HG02610 (cell line): ENCODE results near the gene ADH4.
"Not testable (repeated sequence)": the region's sequence is repeated elsewhere in the genome, so short reads cannot be mapped to it uniquely, and the experiment has no call there.

Experiments used
- ATAC-seq: cut with Tn5 transposase; IDR thresholded peaks from one replicate; pipeline ENCODE4 v1.9.1; 2021; ENCODE audit warnings: mild to moderate bottlenecking, moderate library complexity; ENCODE audit not compliant: unreplicated experiment

Gene ADH4

GRCh38 chr4:99135541-99136162 lies 8.4 kb downstream of the ADH4 start:
- no peak for ATAC-seq

GRCh38 chr4:99134586-99134985 lies 9.5 kb downstream of the ADH4 start:
- ATAC-seq: no peak

GRCh38 chr4:99131378-99131777 lies 12.7 kb downstream of the ADH4 start:
- no peak for ATAC-seq

GRCh38 chr4:99126376-99126775 lies 17.7 kb downstream of the ADH4 start:
- no peak for ATAC-seq

GRCh38 chr4:99121008-99121407 lies 23.1 kb downstream of the ADH4 start:
- ATAC-seq: no peak

GRCh38 chr4:99120501-99120900 lies 23.6 kb downstream of the ADH4 start:
- ATAC-seq: no peak

GRCh38 chr4:99117876-99118693 lies 26.0 kb downstream of the ADH4 start:
- no peak for ATAC-seq

- ATAC-seq: not testable (repeated sequence)
Observed at GRCh38 chr4:99117122-99117841, 26.8 kb downstream of the ADH4 start.

GRCh38 chr4:99109286-99109685 lies 34.8 kb downstream of the ADH4 start:
- ATAC-seq: not testable (repeated sequence)

GRCh38 chr4:99104153-99104552 lies 39.9 kb downstream of the ADH4 start:
- ATAC-seq: no peak

- no peak for ATAC-seq
Observed at GRCh38 chr4:99103166-99103565, 40.9 kb downstream of the ADH4 start.

GRCh38 chr4:99102634-99103033 lies 41.5 kb downstream of the ADH4 start:
- no peak for ATAC-seq

GRCh38 chr4:99100876-99101275 lies 43.2 kb downstream of the ADH4 start:
- ATAC-seq: no peak

GRCh38 chr4:99099814-99100213 lies 44.3 kb downstream of the ADH4 start:
- ATAC-seq: not testable (repeated sequence)

- no peak for ATAC-seq
Observed at GRCh38 chr4:99099311-99099710, 44.8 kb downstream of the ADH4 start.

- ATAC-seq: not testable (repeated sequence)
Observed at GRCh38 chr4:99091841-99092240, 52.3 kb downstream of the ADH4 start.

GRCh38 chr4:99091216-99091575 lies 52.9 kb downstream of the ADH4 start:
- no peak for ATAC-seq

- ATAC-seq: no peak
Observed at GRCh38 chr4:99090481-99091215, 53.4 kb downstream of the ADH4 start.

- ATAC-seq: peak; percentile 90
Observed at GRCh38 chr4:99088481-99089365, 55.4 kb downstream of the ADH4 start, which contains the start of gene ADH5. ADH5 (minus strand) TSS chr4:99088788; CDS start chr4:99088700, 88 bp downstream.

- ATAC-seq: peak; percentile 9
Observed at GRCh38 chr4:99088023-99088449, 56.1 kb downstream of the ADH4 start.
